Measurements from ENCODE around the gene CNTN4. TPM values are rescaled to one million over a fixed set of nuclear protein-coding genes. Genes with fewer than 3 reads are reported as not detected.

The CNTN4 gene
- total RNA-seq, 1 donor from 2014 or later = 37.5 TPM

DNA sequence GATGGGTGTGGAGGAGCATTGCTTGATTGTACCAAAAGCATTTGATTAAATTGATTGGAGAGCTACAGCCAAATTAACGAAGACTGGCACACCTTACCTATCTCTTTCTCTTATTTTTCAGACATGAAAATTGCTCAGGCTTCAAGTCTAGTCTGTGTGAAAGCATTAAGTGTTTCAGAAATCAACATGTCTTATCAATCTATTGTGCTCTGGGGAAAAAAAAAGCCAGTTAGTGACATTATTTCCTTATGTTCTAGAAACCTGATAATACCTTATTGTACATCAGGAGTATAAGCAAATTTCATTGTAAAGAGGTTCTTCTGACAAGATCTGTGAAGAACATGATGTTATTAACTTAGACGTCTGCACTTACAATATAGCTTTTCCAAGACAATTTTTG, 546.3 kb downstream of the CNTN4 start:
- no peaks in the 10 kb centered on the region for H3K36me3 ChIP-seq
- H3K4me3 ChIP-seq = no peak overlapping the region
- TF ChIP-seq, protein P1, sequence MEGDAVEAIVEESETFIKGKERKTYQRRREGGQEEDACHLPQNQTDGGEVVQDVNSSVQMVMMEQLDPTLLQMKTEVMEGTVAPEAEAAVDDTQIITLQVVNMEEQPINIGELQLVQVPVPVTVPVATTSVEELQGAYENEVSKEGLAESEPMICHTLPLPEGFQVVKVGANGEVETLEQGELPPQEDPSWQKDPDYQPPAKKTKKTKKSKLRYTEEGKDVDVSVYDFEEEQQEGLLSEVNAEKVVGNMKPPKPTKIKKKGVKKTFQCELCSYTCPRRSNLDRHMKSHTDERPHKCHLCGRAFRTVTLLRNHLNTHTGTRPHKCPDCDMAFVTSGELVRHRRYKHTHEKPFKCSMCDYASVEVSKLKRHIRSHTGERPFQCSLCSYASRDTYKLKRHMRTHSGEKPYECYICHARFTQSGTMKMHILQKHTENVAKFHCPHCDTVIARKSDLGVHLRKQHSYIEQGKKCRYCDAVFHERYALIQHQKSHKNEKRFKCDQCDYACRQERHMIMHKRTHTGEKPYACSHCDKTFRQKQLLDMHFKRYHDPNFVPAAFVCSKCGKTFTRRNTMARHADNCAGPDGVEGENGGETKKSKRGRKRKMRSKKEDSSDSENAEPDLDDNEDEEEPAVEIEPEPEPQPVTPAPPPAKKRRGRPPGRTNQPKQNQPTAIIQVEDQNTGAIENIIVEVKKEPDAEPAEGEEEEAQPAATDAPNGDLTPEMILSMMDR (IDR thresholded peaks at IDR 0.05) = no peak
- peaks cover 0 to 13% of the 10 kb centered on the region in 2 donors for H3K9me3 ChIP-seq
- no peaks in the 10 kb centered on the region for H3K27me3 ChIP-seq
- H3K27ac ChIP-seq = no peak overlapping the region
- intact Hi-C loops (cut with DNase I) = no loop called here
- DNase-seq (ENCODE audit: low spot score in 2 of 2) = no peak
- no peaks in the 10 kb centered on the region for H3K4me1 ChIP-seq

DNA sequence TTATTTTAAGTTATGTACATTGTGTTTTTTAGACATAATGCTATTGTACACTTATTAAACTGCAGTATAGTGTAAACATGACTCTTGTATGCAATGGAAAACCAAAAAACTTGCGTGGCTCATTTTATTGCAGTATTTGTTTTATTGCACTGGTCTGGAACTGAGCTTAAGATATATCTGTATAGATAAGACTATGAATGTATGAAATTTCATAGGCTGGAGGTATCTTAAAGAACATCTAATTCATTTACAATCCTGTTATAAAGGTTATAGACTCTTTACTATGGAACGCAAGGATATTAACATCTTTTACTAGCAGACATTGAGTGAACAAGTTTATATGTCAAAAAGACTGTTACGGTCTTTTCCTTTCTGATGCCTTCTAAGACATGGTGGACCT, 552.1 kb downstream of the CNTN4 start:
- no peak overlapping the region for H3K4me3 ChIP-seq
- TF ChIP-seq, protein P1 (IDR thresholded peaks at IDR 0.05) = no peak
- peaks cover 0 to 13% of the 10 kb centered on the region in 2 donors for H3K9me3 ChIP-seq
- H3K27ac ChIP-seq = no peak overlapping the region
- H3K4me1 ChIP-seq = peaks cover 0 to 8% of the 10 kb centered on the region in 2 donors
- intact Hi-C loops (cut with DNase I) = no loop called here
- no peaks in the 10 kb centered on the region for H3K27me3 ChIP-seq
- no peak for DNase-seq (ENCODE audit: low spot score in 2 of 2)
- no peaks in the 10 kb centered on the region for H3K36me3 ChIP-seq

DNA sequence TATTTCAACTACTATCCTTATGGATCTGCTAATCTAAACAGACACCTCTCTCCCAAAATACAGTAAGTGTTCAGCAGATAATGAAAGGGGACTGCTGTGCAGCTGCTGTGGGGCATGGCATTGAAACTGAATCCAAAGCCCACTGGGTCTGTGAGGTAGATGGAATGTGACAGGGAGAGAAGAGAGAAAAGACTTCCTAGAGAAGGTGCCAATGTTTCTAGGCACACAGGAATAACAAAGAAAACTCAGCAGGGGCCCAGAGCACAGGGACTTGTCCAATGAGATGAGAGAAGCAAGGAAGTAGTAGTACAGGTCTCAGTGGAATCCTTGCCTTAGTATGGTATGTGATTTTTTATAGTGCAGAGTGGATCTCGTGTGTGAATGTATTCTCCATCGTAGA, 553.7 kb downstream of the CNTN4 start:
- no peak for DNase-seq (ENCODE audit: low spot score in 2 of 2)
- peaks cover 0 to 14% of the 10 kb centered on the region in 2 donors for H3K4me1 ChIP-seq
- H3K27me3 ChIP-seq = no peaks in the 10 kb centered on the region
- H3K4me3 ChIP-seq = no peak overlapping the region
- no peaks in the 10 kb centered on the region for H3K36me3 ChIP-seq
- H3K9me3 ChIP-seq = peaks cover 0 to 13% of the 10 kb centered on the region in 2 donors
- TF ChIP-seq, protein P1 (IDR thresholded peaks at IDR 0.05) = no peak
- no peak overlapping the region for H3K27ac ChIP-seq
- intact Hi-C loops (cut with DNase I) = no loop called here

DNA sequence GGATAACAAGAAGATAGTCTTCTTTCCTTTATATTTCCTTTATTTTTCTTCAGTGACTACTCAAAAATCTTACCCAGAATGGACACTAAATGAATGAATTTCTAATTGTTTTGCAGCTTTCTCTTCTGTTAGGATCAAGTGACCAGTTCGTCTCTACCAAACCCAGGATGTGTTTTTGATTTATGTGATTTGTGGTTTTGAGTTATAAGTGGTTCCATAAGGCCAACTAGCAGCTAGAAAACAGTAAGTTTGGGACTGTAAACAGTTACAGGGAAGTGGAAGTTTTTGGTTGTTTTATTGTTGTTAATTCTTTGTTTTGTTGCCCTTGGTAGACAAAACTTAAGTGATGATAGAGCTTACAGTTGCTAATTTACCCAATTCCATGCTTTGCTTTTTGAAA, 555.0 kb downstream of the CNTN4 start:
- intact Hi-C loops (cut with DNase I) = no loop called here
- no peak overlapping the region for H3K27ac ChIP-seq
- no peaks in the 10 kb centered on the region for H3K27me3 ChIP-seq
- no peak for DNase-seq (ENCODE audit: low spot score in 2 of 2)
- TF ChIP-seq, protein P1 (IDR thresholded peaks at IDR 0.05) = no peak
- H3K4me1 ChIP-seq = peaks cover 0 to 14% of the 10 kb centered on the region in 2 donors
- peaks cover 0 to 11% of the 10 kb centered on the region in 2 donors for H3K9me3 ChIP-seq
- H3K36me3 ChIP-seq = no peaks in the 10 kb centered on the region
- no peak overlapping the region for H3K4me3 ChIP-seq

DNA sequence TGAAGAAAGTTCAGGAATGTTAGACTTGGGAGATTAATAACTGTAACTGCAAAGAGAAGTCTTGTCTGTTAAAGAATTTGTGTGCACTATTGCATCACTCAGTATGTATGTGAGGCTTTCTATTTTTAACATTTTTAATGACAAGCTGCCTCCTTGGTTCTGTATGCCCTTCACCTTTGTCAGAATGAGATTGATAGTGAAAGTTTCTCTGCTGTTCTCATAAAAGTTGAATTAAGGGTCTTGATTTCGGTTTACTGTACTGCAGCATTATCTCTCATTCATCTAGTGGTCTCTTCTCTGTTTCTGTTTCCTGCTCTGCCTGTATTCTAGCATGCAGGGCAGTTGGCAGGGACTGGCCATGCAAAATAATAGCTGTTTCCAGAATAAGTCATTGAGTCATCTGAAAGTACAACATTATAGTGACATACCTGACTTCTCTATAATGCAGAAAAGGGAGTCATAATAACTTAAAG, 556.6 kb downstream of the CNTN4 start:
- H3K9me3 ChIP-seq = no peaks in the 10 kb centered on the region
- no peak overlapping the region for H3K27ac ChIP-seq
- DNase-seq (ENCODE audit: low spot score in 2 of 2) = no peak
- no peaks in the 10 kb centered on the region for H3K27me3 ChIP-seq
- H3K4me1 ChIP-seq = peaks cover 0 to 14% of the 10 kb centered on the region in 2 donors
- H3K36me3 ChIP-seq = no peaks in the 10 kb centered on the region
- TF ChIP-seq, protein P1 (IDR thresholded peaks at IDR 0.05) = no peak
- intact Hi-C loops (cut with DNase I) = no loop called here
- H3K4me3 ChIP-seq = no peak overlapping the region
